Large intestine (tissue), 12 donors: ENCODE data around the gene STYXL2. TPM values are rescaled to one million over a fixed set of nuclear protein-coding genes. Genes with fewer than 3 reads are reported as not detected.
A peak's percentile ranks its signal among the peaks of the same experiment; 100 is the strongest.

Experiments used
- DNase-seq, 2 donors: peaks; one replicate each; pipeline versions ENCODE4 v3.0.0 to v3.0.0-alpha.2; 2013
- H3K27ac ChIP-seq: one replicate; pipeline ENCODE4 v1.5.1; 2013; ENCODE audit warnings: low read length
- H3K27me3 ChIP-seq: 2 replicates; pipeline ENCODE4 v1.6.1; 2013; ENCODE audit warnings: low read length; ENCODE audit not compliant: control insufficient read depth, insufficient read depth
- H3K36me3 ChIP-seq: 2 replicates; pipeline ENCODE4 v1.6.1; 2013; ENCODE audit warnings: low read length; ENCODE audit not compliant: control insufficient read depth, insufficient read depth
- H3K4me1 ChIP-seq: one replicate; pipeline ENCODE4 v1.6.1; 2013; ENCODE audit warnings: low read length; ENCODE audit not compliant: control insufficient read depth, insufficient read depth
- H3K4me3 ChIP-seq: one replicate; pipeline ENCODE4 v1.5.1; 2013; ENCODE audit warnings: low read length
- H3K9me3 ChIP-seq: one replicate; pipeline ENCODE4 v1.6.1; 2013; ENCODE audit warnings: mild to moderate bottlenecking, low read depth, low read length, moderate library complexity; ENCODE audit not compliant: control insufficient read depth
- WGBS: methylation state at CpG from one replicate; pipeline ENCODE4 v1.1.5; 2013; ENCODE audit warnings: low lambda C conversion rate; ENCODE audit not compliant: insufficient coverage; 5-methylcytosine and 5-hydroxymethylcytosine counted together
- long read RNA-seq, 11 donors: transcript quantifications; one replicate each; lab custom pipeline, GENCODE V29; 2026
- polyA plus RNA-seq: library from polyadenylated mRNA; unstranded; fragments of 120-200 nt; gene quantifications from one replicate; pipeline ENCODE4 v1.2.1, GENCODE V29; 2013

STYXL2 gene
- polyA plus RNA-seq, result 0.40 TPM
- long read RNA-seq, donor 1, result 0 reads
- long read RNA-seq, donor 2, full-length matches to known transcripts, result 1 of 1 reads
- long read RNA-seq, donor 2, partial matches to known transcripts, result 0 of 1 reads
- long read RNA-seq, donor 2, other reads (novel, unspliced or antisense), result 0 of 1 reads
- long read RNA-seq, donor 3, result 0 reads
- long read RNA-seq, donor 4, result 0 reads
- long read RNA-seq, donor 5, result 0 reads
- long read RNA-seq, donor 6, result 0 reads
- long read RNA-seq, donor 7, result 0 reads
- long read RNA-seq, donor 8, full-length matches to known transcripts, result 1 of 1 reads
- long read RNA-seq, donor 8, partial matches to known transcripts, result 0 of 1 reads
- long read RNA-seq, donor 8, other reads (novel, unspliced or antisense), result 0 of 1 reads
- long read RNA-seq, donor 9, result 0 reads
- long read RNA-seq, donor 10, result 0 reads
- long read RNA-seq, donor 11, result 0 reads

- Histone ChIP-seq H3K36me3 (no peaks in the 10 kb centered on the region), H3K27ac (no peak within 1 kb of the TSS), H3K4me1 (peaks cover 12% of the 10 kb centered on the region), H3K27me3 (no peaks in the 10 kb centered on the region), H3K4me3 (no peak within 1 kb of the TSS), H3K9me3 (peaks cover 4% of the 10 kb centered on the region)
- no CpG with 5 or more reads among the region's 8 CpGs for WGBS
- no peak for DNase-seq
Observed at GRCh38 chr1:167093846-167094516, at the start of gene STYXL2. Gene STYXL2 (plus strand): TSS chr1:167094075. CDS start chr1:167094850, 775 bp downstream.

GRCh38 chr1:167051907-167052306 is 42.0 kb upstream of the STYXL2 start:
- Histone ChIP-seq H3K4me1 (no peaks in the 10 kb centered on the region), H3K36me3 (peaks cover 35% of the 10 kb centered on the region), H3K9me3 (no peaks in the 10 kb centered on the region), H3K4me3 (no peak overlapping the region), H3K27me3 (no peaks in the 10 kb centered on the region), H3K27ac (no peak overlapping the region)
- DNase-seq, result no peak
- no CpG with 5 or more reads among the region's 5 CpGs for WGBS

GRCh38 chr1:167052389-167052788 is 41.5 kb upstream of the STYXL2 start:
- no peak overlapping the region for H3K27ac ChIP-seq
- H3K27me3 ChIP-seq, result no peaks in the 10 kb centered on the region
- WGBS, result no CpG with 5 or more reads among the region's 8 CpGs
- DNase-seq, result no peak
- H3K9me3 ChIP-seq, result no peaks in the 10 kb centered on the region
- H3K4me3 ChIP-seq, result no peak overlapping the region
- no peaks in the 10 kb centered on the region for H3K4me1 ChIP-seq
- peaks cover 35% of the 10 kb centered on the region for H3K36me3 ChIP-seq

- WGBS, result no CpG with 5 or more reads among the region's 3 CpGs
- Histone ChIP-seq H3K27me3 (no peaks in the 10 kb centered on the region), H3K27ac (no peak overlapping the region), H3K9me3 (no peaks in the 10 kb centered on the region), H3K36me3 (peaks cover 35% of the 10 kb centered on the region), H3K4me1 (no peaks in the 10 kb centered on the region), H3K4me3 (no peak overlapping the region)
- DNase-seq, result no peak
Observed at GRCh38 chr1:167054531-167054930, 39.3 kb upstream of the STYXL2 start.

- no peak overlapping the region for H3K27ac ChIP-seq
- no peak for DNase-seq
- H3K4me1 ChIP-seq, result no peaks in the 10 kb centered on the region
- WGBS, result no CpG with 5 or more reads among the region's 14 CpGs
- peaks cover 35% of the 10 kb centered on the region for H3K36me3 ChIP-seq
- H3K27me3 ChIP-seq, result no peaks in the 10 kb centered on the region
- H3K4me3 ChIP-seq, result no peak overlapping the region
- no peaks in the 10 kb centered on the region for H3K9me3 ChIP-seq
Observed at GRCh38 chr1:167054946-167055630, 38.8 kb upstream of the STYXL2 start.

GRCh38 chr1:167056529-167057231 is 37.2 kb upstream of the STYXL2 start:
- Histone ChIP-seq H3K4me3 (no peak overlapping the region), H3K27me3 (no peaks in the 10 kb centered on the region), H3K9me3 (no peaks in the 10 kb centered on the region), H3K36me3 (peaks cover 33% of the 10 kb centered on the region), H3K27ac (no peak overlapping the region), H3K4me1 (no peaks in the 10 kb centered on the region)
- WGBS, result 73% methylated on average over 3 of the region's 10 CpGs
- no peak for DNase-seq

GRCh38 chr1:167057241-167057688 is 36.6 kb upstream of the STYXL2 start:
- Histone ChIP-seq H3K27me3 (no peaks in the 10 kb centered on the region), H3K4me3 (no peak overlapping the region), H3K4me1 (no peaks in the 10 kb centered on the region), H3K27ac (no peak overlapping the region), H3K9me3 (no peaks in the 10 kb centered on the region), H3K36me3 (peaks cover 33% of the 10 kb centered on the region)
- DNase-seq, result peak; percentile 19 to 32
- whole genome bisulfite sequencing, result no CpG with 5 or more reads among the region's 6 CpGs

GRCh38 chr1:167059045-167059808 is 34.6 kb upstream of the STYXL2 start:
- DNase-seq, result peak; percentile 37 to 50
- Histone ChIP-seq H3K4me3 (no peak overlapping the region), H3K36me3 (peaks cover 30% of the 10 kb centered on the region), H3K9me3 (no peaks in the 10 kb centered on the region), H3K27ac (no peak overlapping the region), H3K27me3 (no peaks in the 10 kb centered on the region), H3K4me1 (no peaks in the 10 kb centered on the region)
- WGBS, result no CpG with 5 or more reads among the region's 17 CpGs

GRCh38 chr1:167059809-167060107 is 34.1 kb upstream of the STYXL2 start:
- no CpG with 5 or more reads among the region's 1 CpG for WGBS
- Histone ChIP-seq H3K27me3 (no peaks in the 10 kb centered on the region), H3K36me3 (peaks cover 28% of the 10 kb centered on the region), H3K4me3 (no peak overlapping the region), H3K9me3 (no peaks in the 10 kb centered on the region), H3K4me1 (no peaks in the 10 kb centered on the region), H3K27ac (no peak overlapping the region)
- DNase-seq, result no peak
